Upper lobe of right lung (tissue), 1 donor: ENCODE data around the gene TEX12. TPM values are rescaled to one million over a fixed set of nuclear protein-coding genes. Genes with fewer than 3 reads are reported as not detected.

Experiments used
- ATAC-seq: fragments of 200-7000 bp; cut with Tn5 transposase; one replicate; pipeline ENCODE4 v1.9.1; 2020; ENCODE audit warnings: mild to moderate bottlenecking, moderate library complexity
- DNase-seq: peaks from one replicate; pipeline ENCODE4 v3.0.0-alpha.2; 2020
- H3K27ac ChIP-seq: fragments of 200-600 bp; one replicate; pipeline ENCODE4 v1.8.0; 2022
- H3K27me3 ChIP-seq: fragments of 200-600 bp; one replicate; pipeline ENCODE4 v1.8.0; 2022; ENCODE audit warnings: mild to moderate bottlenecking
- H3K36me3 ChIP-seq: fragments of 200-600 bp; one replicate; pipeline ENCODE4 v1.8.0; 2022
- H3K4me1 ChIP-seq: fragments of 200-600 bp; one replicate; pipeline ENCODE4 v1.8.0; 2022
- H3K4me3 ChIP-seq: fragments of 200-600 bp; one replicate; pipeline ENCODE4 v1.8.0; 2022; ENCODE audit warnings: mild to moderate bottlenecking
- H3K9me3 ChIP-seq: fragments of 200-600 bp; one replicate; pipeline ENCODE4 v1.8.0; 2022
- CTCF ChIP-seq: fragments of 200-600 bp; IDR thresholded peaks from one replicate; pipeline ENCODE4 v1.8.0; 2022; ENCODE audit warnings: antibody characterized with exemption
- intact Hi-C: fragments of 100-400 bp; cut with DNase I; formaldehyde crosslinking; loops from one replicate; pipeline ENCODE4 v1.11.0; 2022
- long read RNA-seq: library from polyadenylated mRNA; unstranded; transcript quantifications from one replicate; pipeline ENCODE4 v2.0.0, GENCODE V29; 2021
- total RNA-seq: library from RNA; stranded (reverse); fragmentation: NEBNext Ultra II Directional; extraction: Animal tissue kit (Norgen Biotek cat#: 25700); gene quantifications from one replicate; pipeline ENCODE4 v1.2.1, GENCODE V29; 2021
- donor health status: DM: no; HTN: yes; CAD: no; lungs with severe emphysema.

The TEX12 gene
- total RNA-seq, result not detected
- long read RNA-seq, result 0 reads

GRCh38 chr11:112167145-112167544 is at the start of gene TEX12:
TEX12 (plus strand) TSS chr11:112167372; CDS start chr11:112169269, 1,897 bp downstream.
- Histone ChIP-seq H3K36me3 (no peaks in the 10 kb centered on the region), H3K4me1 (no peaks in the 10 kb centered on the region), H3K4me3 (no peak within 1 kb of the TSS), H3K9me3 (no peaks in the 10 kb centered on the region), H3K27me3 (no peaks in the 10 kb centered on the region), H3K27ac (no peak within 1 kb of the TSS)
- TF ChIP-seq CTCF, result no peak
- intact Hi-C loops, result no loop called here
- ATAC-seq (no peak), DNase-seq (no peak)

- Histone ChIP-seq H3K4me3 (no peak overlapping the region), H3K9me3 (no peaks in the 10 kb centered on the region), H3K4me1 (peaks cover 5% of the 10 kb centered on the region), H3K27me3 (no peaks in the 10 kb centered on the region), H3K36me3 (no peaks in the 10 kb centered on the region), H3K27ac (no peak overlapping the region)
- no peak for TF ChIP-seq CTCF
- no peak for ATAC-seq
- intact Hi-C loops, result no loop called here
- DNase-seq, result no peak
Measured at GRCh38 chr11:112118176-112118575, 49.0 kb upstream of the TEX12 start.

GRCh38 chr11:112121981-112122615 is 45.1 kb upstream of the TEX12 start:
- ATAC-seq (no peak), DNase-seq (no peak)
- Histone ChIP-seq H3K27ac (no peak overlapping the region), H3K4me3 (no peak overlapping the region), H3K9me3 (no peaks in the 10 kb centered on the region), H3K36me3 (no peaks in the 10 kb centered on the region), H3K4me1 (no peaks in the 10 kb centered on the region), H3K27me3 (no peaks in the 10 kb centered on the region)
- intact Hi-C loops, result no loop called here
- no peak for TF ChIP-seq CTCF

- DNase-seq (no peak), ATAC-seq (no peak)
- no peak for TF ChIP-seq CTCF
- H3K9me3 ChIP-seq, result no peaks in the 10 kb centered on the region
- H3K4me1 ChIP-seq, result no peaks in the 10 kb centered on the region
- H3K4me3 ChIP-seq, result no peak overlapping the region
- no peaks in the 10 kb centered on the region for H3K27me3 ChIP-seq
- no peaks in the 10 kb centered on the region for H3K36me3 ChIP-seq
- intact Hi-C loops, result no loop called here
- no peak overlapping the region for H3K27ac ChIP-seq
Measured at GRCh38 chr11:112123129-112123528, 44.0 kb upstream of the TEX12 start.

- Histone ChIP-seq H3K27ac (no peak overlapping the region), H3K4me1 (peaks cover 6% of the 10 kb centered on the region), H3K4me3 (no peak overlapping the region), H3K9me3 (no peaks in the 10 kb centered on the region), H3K36me3 (no peaks in the 10 kb centered on the region), H3K27me3 (no peaks in the 10 kb centered on the region)
- no peak for ATAC-seq
- intact Hi-C loops, result no loop called here
- no peak for DNase-seq
- TF ChIP-seq CTCF, result no peak
Measured at GRCh38 chr11:112127056-112127455, 40.1 kb upstream of the TEX12 start.
